ENCODE measurements around the gene ESRRA.

Gene ESRRA

GRCh38 chr11:64317325-64317960 lies 12.1 kb downstream of the ESRRA start, which contains the start of gene TRMT112:
Gene TRMT112 (minus strand): TSS chr11:64317559. CDS start chr11:64317526, 33 bp downstream.
- Histone ChIP-seq H3K9ac (ENCODE audit: insufficient read length, low read depth) (peak within 1 kb of the TSS; percentile 96), H3K27me3 (ENCODE audit: insufficient read depth, insufficient read length) (no peaks in the 10 kb centered on the region), H3K4me3 (ENCODE audit: insufficient read length, low read depth) (peak within 1 kb of the TSS; percentile 94), H3K9me3 (ENCODE audit: insufficient read depth, low read length) (no peaks in the 10 kb centered on the region), H3K36me3 (ENCODE audit: insufficient read depth, insufficient read length, low read length) (peaks cover 73% of the 10 kb centered on the region), H3K4me1 (ENCODE audit: insufficient read depth, insufficient read length) (peaks cover 20% of the 10 kb centered on the region)
- no peak for TF ChIP-seq YY1 (IDR thresholded peaks at IDR 0.05; ENCODE audit: insufficient read depth, insufficient read length)
- no peak for TF ChIP-seq SUZ12 (IDR thresholded peaks at IDR 0.05; ENCODE audit: extremely low read depth, insufficient read depth, insufficient read length)
- TF ChIP-seq ZNF274 (IDR thresholded peaks at IDR 0.05; ENCODE audit: low read depth, low read length) = no peak
- DNase-seq (ENCODE audit: low read depth, low spot score) = peak; percentile 96

- peak within 1 kb of the TSS; percentile 94 for H3K4me3 ChIP-seq (ENCODE audit: insufficient read length, low read depth)
- peaks cover 73% of the 10 kb centered on the region for H3K36me3 ChIP-seq (ENCODE audit: insufficient read depth, insufficient read length, low read length)
- peaks cover 27% of the 10 kb centered on the region for H3K4me1 ChIP-seq (ENCODE audit: insufficient read depth, insufficient read length)
- no peaks in the 10 kb centered on the region for H3K27me3 ChIP-seq (ENCODE audit: insufficient read depth, insufficient read length)
- TF ChIP-seq YY1 (IDR thresholded peaks at IDR 0.05; ENCODE audit: insufficient read depth, insufficient read length) (no peak), SUZ12 (IDR thresholded peaks at IDR 0.05; ENCODE audit: extremely low read depth, insufficient read depth, insufficient read length) (no peak), ZNF274 (IDR thresholded peaks at IDR 0.05; ENCODE audit: low read depth, low read length) (no peak)
- H3K9me3 ChIP-seq (ENCODE audit: insufficient read depth, low read length) = no peaks in the 10 kb centered on the region
- H3K9ac ChIP-seq (ENCODE audit: insufficient read length, low read depth) = peak within 1 kb of the TSS; percentile 96
- DNase-seq (ENCODE audit: low read depth, low spot score) = peak; percentile 90
These were observed 12.8 kb downstream of the ESRRA start, which contains the start of gene PRDX5 for GRCh38 chr11:64317961-64318765. Gene PRDX5 (plus strand): TSS chr11:64318121. CDS start chr11:64318216, 95 bp downstream.

- peaks cover 71% of the 10 kb centered on the region for H3K36me3 ChIP-seq (ENCODE audit: insufficient read depth, insufficient read length, low read length)
- H3K9ac ChIP-seq (ENCODE audit: insufficient read length, low read depth) = peak overlapping the region; percentile 77
These were observed 13.7 kb downstream of the ESRRA start for GRCh38 chr11:64318766-64319761.

GRCh38 chr11:64320556-64320955 lies 15.2 kb downstream of the ESRRA start:
- no peak overlapping the region for H3K4me3 ChIP-seq (ENCODE audit: insufficient read length, low read depth)
- peaks cover 56% of the 10 kb centered on the region for H3K36me3 ChIP-seq (ENCODE audit: insufficient read depth, insufficient read length, low read length)
- no peaks in the 10 kb centered on the region for H3K27me3 ChIP-seq (ENCODE audit: insufficient read depth, insufficient read length)
- TF ChIP-seq SUZ12 (IDR thresholded peaks at IDR 0.05; ENCODE audit: extremely low read depth, insufficient read depth, insufficient read length) (no peak), YY1 (IDR thresholded peaks at IDR 0.05; ENCODE audit: insufficient read depth, insufficient read length) (no peak), ZNF274 (IDR thresholded peaks at IDR 0.05; ENCODE audit: low read depth, low read length) (no peak)
- peaks cover 41% of the 10 kb centered on the region for H3K4me1 ChIP-seq (ENCODE audit: insufficient read depth, insufficient read length)
- H3K9ac ChIP-seq (ENCODE audit: insufficient read length, low read depth) = peak overlapping the region; percentile 44
- no peaks in the 10 kb centered on the region for H3K9me3 ChIP-seq (ENCODE audit: insufficient read depth, low read length)
- DNase-seq (ENCODE audit: low read depth, low spot score) = no peak

More at GRCh38 chr11:64318766-64319761, 13.7 kb downstream of the ESRRA start:
- Histone ChIP-seq H3K9me3 (ENCODE audit: insufficient read depth, low read length) (no peaks in the 10 kb centered on the region), H3K4me3 (ENCODE audit: insufficient read length, low read depth) (peak overlapping the region; percentile 94), H3K4me1 (ENCODE audit: insufficient read depth, insufficient read length) (peaks cover 35% of the 10 kb centered on the region), H3K27me3 (ENCODE audit: insufficient read depth, insufficient read length) (no peaks in the 10 kb centered on the region)
- no peak for TF ChIP-seq ZNF274 (IDR thresholded peaks at IDR 0.05; ENCODE audit: low read depth, low read length)
- no peak for TF ChIP-seq YY1 (IDR thresholded peaks at IDR 0.05; ENCODE audit: insufficient read depth, insufficient read length)
- no peak for TF ChIP-seq SUZ12 (IDR thresholded peaks at IDR 0.05; ENCODE audit: extremely low read depth, insufficient read depth, insufficient read length)
- DNase-seq (ENCODE audit: low read depth, low spot score) = no peak

GRCh38 chr11:64321026-64321425 lies 15.7 kb downstream of the ESRRA start:
- no peaks in the 10 kb centered on the region for H3K9me3 ChIP-seq (ENCODE audit: insufficient read depth, low read length)
- no peak for TF ChIP-seq ZNF274 (IDR thresholded peaks at IDR 0.05; ENCODE audit: low read depth, low read length)
- no peak for TF ChIP-seq SUZ12 (IDR thresholded peaks at IDR 0.05; ENCODE audit: extremely low read depth, insufficient read depth, insufficient read length)
- TF ChIP-seq YY1 (IDR thresholded peaks at IDR 0.05; ENCODE audit: insufficient read depth, insufficient read length) = no peak
- DNase-seq (ENCODE audit: low read depth, low spot score) = no peak
- H3K9ac ChIP-seq (ENCODE audit: insufficient read length, low read depth) = peak overlapping the region; percentile 53
- H3K4me1 ChIP-seq (ENCODE audit: insufficient read depth, insufficient read length) = peaks cover 38% of the 10 kb centered on the region
- H3K27me3 ChIP-seq (ENCODE audit: insufficient read depth, insufficient read length) = no peaks in the 10 kb centered on the region
- peaks cover 53% of the 10 kb centered on the region for H3K36me3 ChIP-seq (ENCODE audit: insufficient read depth, insufficient read length, low read length)
- H3K4me3 ChIP-seq (ENCODE audit: insufficient read length, low read depth) = no peak overlapping the region

GRCh38 chr11:64321533-64321932 lies 16.2 kb downstream of the ESRRA start:
- Histone ChIP-seq H3K27me3 (ENCODE audit: insufficient read depth, insufficient read length) (no peaks in the 10 kb centered on the region), H3K9me3 (ENCODE audit: insufficient read depth, low read length) (no peaks in the 10 kb centered on the region), H3K9ac (ENCODE audit: insufficient read length, low read depth) (no peak overlapping the region), H3K36me3 (ENCODE audit: insufficient read depth, insufficient read length, low read length) (peaks cover 47% of the 10 kb centered on the region), H3K4me3 (ENCODE audit: insufficient read length, low read depth) (no peak overlapping the region), H3K4me1 (ENCODE audit: insufficient read depth, insufficient read length) (peaks cover 34% of the 10 kb centered on the region)
- no peak for DNase-seq (ENCODE audit: low read depth, low spot score)
- no peak for TF ChIP-seq SUZ12 (IDR thresholded peaks at IDR 0.05; ENCODE audit: extremely low read depth, insufficient read depth, insufficient read length)
- TF ChIP-seq ZNF274 (IDR thresholded peaks at IDR 0.05; ENCODE audit: low read depth, low read length) = no peak
- no peak for TF ChIP-seq YY1 (IDR thresholded peaks at IDR 0.05; ENCODE audit: insufficient read depth, insufficient read length)
